ENCODE results near the gene UQCC2.

The UQCC2 gene

DNA sequence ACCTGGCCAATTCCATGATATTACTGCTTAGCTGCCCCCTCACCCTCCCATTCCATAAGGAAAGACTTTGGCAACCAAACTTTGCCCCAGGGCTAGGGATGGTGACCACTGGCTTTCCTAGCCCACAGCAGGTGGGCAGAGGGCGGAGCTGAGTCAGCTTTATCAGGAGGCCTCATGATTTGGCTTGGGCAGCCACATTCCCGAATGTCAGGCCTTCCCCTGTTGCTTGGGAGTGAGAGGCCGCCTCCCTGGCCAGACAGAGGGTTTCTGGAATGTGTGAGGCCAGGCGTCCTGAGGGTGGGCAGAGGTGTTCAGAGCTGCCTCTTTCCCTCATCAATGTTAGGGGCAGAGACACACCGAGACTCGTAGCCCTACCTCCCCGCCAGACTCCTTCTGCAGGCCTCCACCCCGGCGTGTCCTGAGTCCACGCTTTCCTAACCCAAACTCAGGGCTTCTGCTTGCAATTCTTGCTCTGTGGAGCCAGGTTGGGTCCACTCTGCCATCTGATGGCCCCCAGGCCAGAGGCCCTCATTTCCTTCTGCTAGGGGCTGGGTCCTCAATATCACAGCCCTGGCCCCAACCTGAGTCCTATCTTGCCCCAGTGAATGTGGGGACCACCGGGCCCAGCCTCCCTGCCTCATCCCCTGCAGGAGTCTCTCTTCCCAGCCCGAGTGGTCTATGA lies 19.3 kb downstream of the UQCC2 start:
- TF ChIP-seq, protein P1, sequence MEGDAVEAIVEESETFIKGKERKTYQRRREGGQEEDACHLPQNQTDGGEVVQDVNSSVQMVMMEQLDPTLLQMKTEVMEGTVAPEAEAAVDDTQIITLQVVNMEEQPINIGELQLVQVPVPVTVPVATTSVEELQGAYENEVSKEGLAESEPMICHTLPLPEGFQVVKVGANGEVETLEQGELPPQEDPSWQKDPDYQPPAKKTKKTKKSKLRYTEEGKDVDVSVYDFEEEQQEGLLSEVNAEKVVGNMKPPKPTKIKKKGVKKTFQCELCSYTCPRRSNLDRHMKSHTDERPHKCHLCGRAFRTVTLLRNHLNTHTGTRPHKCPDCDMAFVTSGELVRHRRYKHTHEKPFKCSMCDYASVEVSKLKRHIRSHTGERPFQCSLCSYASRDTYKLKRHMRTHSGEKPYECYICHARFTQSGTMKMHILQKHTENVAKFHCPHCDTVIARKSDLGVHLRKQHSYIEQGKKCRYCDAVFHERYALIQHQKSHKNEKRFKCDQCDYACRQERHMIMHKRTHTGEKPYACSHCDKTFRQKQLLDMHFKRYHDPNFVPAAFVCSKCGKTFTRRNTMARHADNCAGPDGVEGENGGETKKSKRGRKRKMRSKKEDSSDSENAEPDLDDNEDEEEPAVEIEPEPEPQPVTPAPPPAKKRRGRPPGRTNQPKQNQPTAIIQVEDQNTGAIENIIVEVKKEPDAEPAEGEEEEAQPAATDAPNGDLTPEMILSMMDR (conservative IDR thresholded peaks at IDR 0.05; ENCODE audit: low read depth, low read length) = no peak
- no peak overlapping the region for H3K4me3 ChIP-seq (ENCODE audit: low read depth, low read length)
- DNase-seq (ENCODE audit: low read depth) = peak; percentile 40

DNA sequence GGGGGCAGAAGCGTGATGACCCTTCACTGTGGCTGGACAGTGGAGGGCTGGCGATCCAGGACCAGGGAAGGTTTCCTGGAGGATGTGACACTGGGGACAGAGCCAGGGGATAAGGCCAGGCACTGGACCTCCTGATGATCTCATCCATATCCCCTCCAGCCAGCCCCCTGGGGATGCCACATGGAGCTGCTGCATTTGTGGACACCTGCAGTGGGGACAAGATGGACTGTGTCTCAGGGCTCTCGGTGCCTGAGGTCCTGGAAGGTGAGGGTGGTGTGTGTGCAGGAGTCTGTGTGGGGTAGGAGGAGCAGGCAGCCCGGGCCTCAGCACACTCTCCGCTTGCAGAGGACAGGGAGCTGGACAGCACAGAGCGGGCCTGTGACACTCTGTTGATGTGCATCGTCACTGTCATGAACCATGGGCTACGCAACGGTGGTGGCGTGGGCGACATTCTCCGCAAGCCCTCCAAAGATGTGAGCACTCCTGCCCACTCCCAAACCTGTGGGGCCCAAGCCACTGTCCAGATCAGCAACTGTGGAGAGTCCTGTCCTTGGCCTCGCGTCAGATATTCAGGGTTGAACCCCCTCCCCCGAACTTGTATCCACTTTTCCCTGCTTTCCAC lies 19.9 kb downstream of the UQCC2 start:
- TF ChIP-seq, protein P1 (conservative IDR thresholded peaks at IDR 0.05; ENCODE audit: low read depth, low read length) = no peak
- DNase-seq (ENCODE audit: low read depth) = no peak

DNA sequence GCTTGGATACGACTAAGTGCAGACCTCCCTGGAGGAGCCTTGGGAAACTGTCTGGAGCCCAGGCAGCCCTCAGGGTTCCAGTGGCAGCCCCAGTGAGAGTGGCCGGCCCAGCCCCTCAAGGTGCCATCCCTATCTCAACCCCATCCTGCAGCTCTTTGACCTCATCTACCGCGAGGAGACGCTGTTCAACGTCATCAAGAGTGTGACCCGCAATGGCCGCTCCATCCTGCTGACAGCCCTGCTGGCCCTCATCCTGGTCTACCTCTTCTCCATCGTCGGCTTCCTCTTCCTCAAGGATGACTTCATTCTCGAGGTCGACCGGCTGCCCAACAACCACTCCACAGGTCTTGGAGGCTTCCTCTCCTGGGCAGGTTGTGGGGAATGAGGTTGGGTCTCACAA lies 20.7 kb downstream of the UQCC2 start:
- TF ChIP-seq, protein P1 (conservative IDR thresholded peaks at IDR 0.05; ENCODE audit: low read depth, low read length) = no peak
- no peak overlapping the region for H3K4me3 ChIP-seq (ENCODE audit: low read depth, low read length)
- DNase-seq (ENCODE audit: low read depth) = no peak

More for the DNA sequence above, 19.9 kb downstream of the UQCC2 start:
- no peak overlapping the region for H3K4me3 ChIP-seq (ENCODE audit: low read depth, low read length)

DNA sequence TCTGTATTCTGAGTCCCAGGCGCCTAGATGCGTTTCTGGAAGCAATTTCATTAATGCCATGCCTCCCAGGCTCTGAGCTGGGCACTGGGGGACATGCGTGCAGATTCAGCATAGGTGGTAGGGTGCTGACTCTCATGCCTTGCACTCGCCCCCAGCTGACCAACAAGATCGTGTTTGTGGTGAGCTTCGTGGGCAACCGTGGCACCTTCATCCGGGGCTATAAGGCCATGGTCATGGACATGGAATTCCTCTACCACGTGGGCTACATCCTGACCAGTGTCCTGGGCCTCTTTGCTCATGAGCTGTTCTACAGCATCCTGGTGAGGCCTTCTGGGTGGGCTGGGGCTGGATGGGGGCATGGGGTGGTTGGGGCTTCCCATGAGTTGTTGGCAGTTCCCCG lies 21.6 kb downstream of the UQCC2 start:
- H3K4me3 ChIP-seq (ENCODE audit: low read depth, low read length) = no peak overlapping the region
- no peak for DNase-seq (ENCODE audit: low read depth)
- TF ChIP-seq, protein P1 (conservative IDR thresholded peaks at IDR 0.05; ENCODE audit: low read depth, low read length) = no peak

DNA sequence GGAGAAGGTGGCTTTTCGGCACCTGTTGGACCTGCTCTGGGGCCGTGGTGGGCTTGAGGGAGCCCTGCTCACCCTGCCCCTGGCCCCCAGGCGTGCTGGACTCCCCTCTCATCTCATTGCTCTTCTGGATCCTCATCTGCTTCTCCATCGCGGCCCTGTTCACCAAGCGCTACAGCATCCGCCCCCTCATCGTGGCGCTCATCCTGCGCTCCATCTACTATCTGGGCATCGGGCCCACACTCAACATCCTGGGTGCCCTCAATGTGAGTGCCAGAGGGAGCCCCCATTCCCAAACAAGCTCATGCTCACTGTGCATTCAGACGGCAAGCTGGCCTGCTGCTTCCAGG lies 22.4 kb downstream of the UQCC2 start:
- no peak for DNase-seq (ENCODE audit: low read depth)
- TF ChIP-seq, protein P1 (conservative IDR thresholded peaks at IDR 0.05; ENCODE audit: low read depth, low read length) = no peak
- H3K4me3 ChIP-seq (ENCODE audit: low read depth, low read length) = no peak overlapping the region

DNA sequence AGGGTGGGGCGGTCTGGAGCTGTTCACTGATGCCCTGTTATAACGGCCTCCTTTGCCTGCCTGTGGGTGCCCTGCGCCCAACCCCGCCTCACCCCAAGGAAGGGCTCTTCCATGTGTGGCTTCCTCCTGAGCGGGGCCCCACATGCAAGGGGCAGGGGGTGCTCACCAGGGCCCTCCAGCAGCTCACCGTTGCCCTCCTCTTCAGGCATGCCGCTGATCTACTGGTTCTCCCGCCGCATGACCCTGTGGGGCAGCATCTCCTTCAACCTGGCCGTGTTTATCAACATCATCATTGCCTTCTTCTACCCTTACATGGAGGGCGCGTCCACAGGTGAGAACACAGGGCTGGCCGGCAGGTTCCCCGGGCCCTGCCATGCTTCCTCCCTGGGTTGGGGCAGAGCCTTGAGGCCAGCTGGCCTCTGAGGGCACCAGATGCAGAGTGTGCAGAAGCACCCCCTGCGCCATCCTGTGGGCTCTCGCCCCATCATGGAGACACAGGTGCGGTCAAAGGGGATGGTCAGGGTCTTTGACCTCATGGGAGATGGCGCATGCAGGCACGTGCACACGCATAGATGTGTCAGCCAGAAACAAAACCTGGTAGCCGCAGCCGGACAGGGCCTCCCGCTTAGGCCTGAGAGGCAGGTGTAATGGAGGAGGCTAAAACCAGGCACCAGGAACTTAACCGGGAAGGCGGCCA lies 22.9 kb downstream of the UQCC2 start:
- TF ChIP-seq, protein P1 (conservative IDR thresholded peaks at IDR 0.05; ENCODE audit: low read depth, low read length) = no peak
- H3K4me3 ChIP-seq (ENCODE audit: low read depth, low read length) = no peak overlapping the region
- DNase-seq (ENCODE audit: low read depth) = no peak
